ENCODE measurements around the gene NLRC4. TPM values are rescaled to one million over a fixed set of nuclear protein-coding genes. Genes with fewer than 3 reads are reported as not detected.

NLRC4 gene
- total and polyA plus RNA-seq, 10 of the 15 experiments (the other 5 are each of a cell fraction or from before 2014, with no cell fraction given): 0.01 to 0.58 (median 0.40) TPM

GRCh38 chr2:32237996-32238395 is 26.7 kb downstream of the NLRC4 start:
- in situ Hi-C loops (cut with MboI) (no loop called here), intact Hi-C loops (cut with micrococcal nuclease; ENCODE audit: unreplicated experiment) (no loop called here)
- TF ChIP-seq ATF7 (IDR thresholded peaks at IDR 0.05; ENCODE audit: low read depth) (no peak), MXI1 (IDR thresholded peaks at IDR 0.05; ENCODE audit: low read depth, low read length) (no peak), JUNB (IDR thresholded peaks at IDR 0.05) (no peak), NR2C1 (IDR thresholded peaks at IDR 0.05) (no peak), ZBED1 (IDR thresholded peaks at IDR 0.05; ENCODE audit: borderline replicate concordance) (no peak), HDGF (IDR thresholded peaks at IDR 0.05) (no peak), ZNF24 (IDR thresholded peaks at IDR 0.05) (no peak), RAD51 (IDR thresholded peaks at IDR 0.05) (no peak), RELB (IDR thresholded peaks at IDR 0.05; ENCODE audit: low read depth) (no peak), MYB (IDR thresholded peaks at IDR 0.05; ENCODE audit: borderline replicate concordance, low read depth, low read length) (no peak), RELA (IDR thresholded peaks at IDR 0.05; ENCODE audit: borderline replicate concordance, partially characterized antibody) (no peak)
- TF ChIP-seq, protein P1, sequence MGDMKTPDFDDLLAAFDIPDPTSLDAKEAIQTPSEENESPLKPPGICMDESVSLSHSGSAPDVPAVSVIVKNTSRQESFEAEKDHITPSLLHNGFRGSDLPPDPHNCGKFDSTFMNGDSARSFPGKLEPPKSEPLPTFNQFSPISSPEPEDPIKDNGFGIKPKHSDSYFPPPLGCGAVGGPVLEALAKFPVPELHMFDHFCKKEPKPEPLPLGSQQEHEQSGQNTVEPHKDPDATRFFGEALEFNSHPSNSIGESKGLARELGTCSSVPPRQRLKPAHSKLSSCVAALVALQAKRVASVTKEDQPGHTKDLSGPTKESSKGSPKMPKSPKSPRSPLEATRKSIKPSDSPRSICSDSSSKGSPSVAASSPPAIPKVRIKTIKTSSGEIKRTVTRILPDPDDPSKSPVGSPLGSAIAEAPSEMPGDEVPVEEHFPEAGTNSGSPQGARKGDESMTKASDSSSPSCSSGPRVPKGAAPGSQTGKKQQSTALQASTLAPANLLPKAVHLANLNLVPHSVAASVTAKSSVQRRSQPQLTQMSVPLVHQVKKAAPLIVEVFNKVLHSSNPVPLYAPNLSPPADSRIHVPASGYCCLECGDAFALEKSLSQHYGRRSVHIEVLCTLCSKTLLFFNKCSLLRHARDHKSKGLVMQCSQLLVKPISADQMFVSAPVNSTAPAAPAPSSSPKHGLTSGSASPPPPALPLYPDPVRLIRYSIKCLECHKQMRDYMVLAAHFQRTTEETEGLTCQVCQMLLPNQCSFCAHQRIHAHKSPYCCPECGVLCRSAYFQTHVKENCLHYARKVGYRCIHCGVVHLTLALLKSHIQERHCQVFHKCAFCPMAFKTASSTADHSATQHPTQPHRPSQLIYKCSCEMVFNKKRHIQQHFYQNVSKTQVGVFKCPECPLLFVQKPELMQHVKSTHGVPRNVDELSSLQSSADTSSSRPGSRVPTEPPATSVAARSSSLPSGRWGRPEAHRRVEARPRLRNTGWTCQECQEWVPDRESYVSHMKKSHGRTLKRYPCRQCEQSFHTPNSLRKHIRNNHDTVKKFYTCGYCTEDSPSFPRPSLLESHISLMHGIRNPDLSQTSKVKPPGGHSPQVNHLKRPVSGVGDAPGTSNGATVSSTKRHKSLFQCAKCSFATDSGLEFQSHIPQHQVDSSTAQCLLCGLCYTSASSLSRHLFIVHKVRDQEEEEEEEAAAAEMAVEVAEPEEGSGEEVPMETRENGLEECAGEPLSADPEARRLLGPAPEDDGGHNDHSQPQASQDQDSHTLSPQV (IDR thresholded peaks at IDR 0.05): no peak
- no peaks in the 10 kb centered on the region for H3K27me3 ChIP-seq (replicated peaks in 1 of 2; ENCODE audit: control insufficient read depth in 2 of 2, insufficient read depth in 2 of 2, low read length in 1 of 2)
- no peaks in the 10 kb centered on the region for H4K20me1 ChIP-seq (ENCODE audit: control insufficient read depth, insufficient read depth)
- H3K9ac ChIP-seq (ENCODE audit: control insufficient read depth, insufficient read depth, low read length): no peak overlapping the region
- WGBS (ENCODE audit: insufficient coverage, insufficient replicate concordance, low lambda C conversion rate, missing lambda C conversion rate): 98% methylated on average over 2 of the region's 2 CpGs
- no peak overlapping the region for H3K27ac ChIP-seq (ENCODE audit: control insufficient read depth, insufficient read depth)
- no peaks in the 10 kb centered on the region for H3K79me2 ChIP-seq (ENCODE audit: control insufficient read depth, insufficient read depth, low read length)
- H3K4me1 ChIP-seq (ENCODE audit: control insufficient read depth, insufficient read depth, low read length): no peaks in the 10 kb centered on the region
- no peak for DNase-seq (ENCODE audit: low read depth, low spot score)
- no peak overlapping the region for H2AFZ ChIP-seq (ENCODE audit: control insufficient read depth, low read depth, low read length)
- RAD21 ChIA-PET (ENCODE audit: unreplicated experiment): interaction anchor here (0.5 kb wide), 1 partner anchor 48 kb away, joined by 3 read pairs; no protein-coding TSS in a partner anchor
- H3K4me3 ChIP-seq: no peak overlapping the region
- FAIRE-seq: no peak
- BruUV-seq (replicated peaks): no TSS peak
- no peak overlapping the region for H3K4me2 ChIP-seq (ENCODE audit: control insufficient read depth, insufficient read depth)
- no peaks in the 10 kb centered on the region for H3K9me3 ChIP-seq (replicated peaks; ENCODE audit: control insufficient read depth, insufficient read depth, low read length)
- ATAC-seq: no peak
- SMC1A ChIA-PET (ENCODE audit: uncharacterized antibody, unreplicated experiment): no interaction called here
- POLR2A ChIA-PET: no interaction called here
- H3K36me3 ChIP-seq (ENCODE audit: control insufficient read depth in 2 of 2, insufficient read depth in 2 of 2, low read length in 1 of 2): no peaks in the 10 kb centered on the region
- CTCF ChIA-PET: no interaction called here
